Embryonic facial prominence (tissue), 1 donor: ENCODE data around the gene NECTIN1.

Source experiments
- DNase-seq: peaks from one replicate; pipeline ENCODE4 v3.0.0-alpha.2; 2016; ENCODE audit errors: extremely low spot score

Gene NECTIN1, protein sequence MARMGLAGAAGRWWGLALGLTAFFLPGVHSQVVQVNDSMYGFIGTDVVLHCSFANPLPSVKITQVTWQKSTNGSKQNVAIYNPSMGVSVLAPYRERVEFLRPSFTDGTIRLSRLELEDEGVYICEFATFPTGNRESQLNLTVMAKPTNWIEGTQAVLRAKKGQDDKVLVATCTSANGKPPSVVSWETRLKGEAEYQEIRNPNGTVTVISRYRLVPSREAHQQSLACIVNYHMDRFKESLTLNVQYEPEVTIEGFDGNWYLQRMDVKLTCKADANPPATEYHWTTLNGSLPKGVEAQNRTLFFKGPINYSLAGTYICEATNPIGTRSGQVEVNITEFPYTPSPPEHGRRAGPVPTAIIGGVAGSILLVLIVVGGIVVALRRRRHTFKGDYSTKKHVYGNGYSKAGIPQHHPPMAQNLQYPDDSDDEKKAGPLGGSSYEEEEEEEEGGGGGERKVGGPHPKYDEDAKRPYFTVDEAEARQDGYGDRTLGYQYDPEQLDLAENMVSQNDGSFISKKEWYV

GRCh38 chr11:119728651-119729580, at the start of gene NECTIN1:
TSS of gene NECTIN1 (minus strand) at chr11:119729200. CDS start at chr11:119728553, 647 bp downstream.
- peak; percentile 76 for DNase-seq

- no peak for DNase-seq
Measured at GRCh38 chr11:119778391-119779194, 49.6 kb upstream of the NECTIN1 start.

GRCh38 chr11:119777940-119778339, 48.9 kb upstream of the NECTIN1 start:
- no peak for DNase-seq

GRCh38 chr11:119776651-119777050, 47.7 kb upstream of the NECTIN1 start:
- DNase-seq, result no peak

DNA sequence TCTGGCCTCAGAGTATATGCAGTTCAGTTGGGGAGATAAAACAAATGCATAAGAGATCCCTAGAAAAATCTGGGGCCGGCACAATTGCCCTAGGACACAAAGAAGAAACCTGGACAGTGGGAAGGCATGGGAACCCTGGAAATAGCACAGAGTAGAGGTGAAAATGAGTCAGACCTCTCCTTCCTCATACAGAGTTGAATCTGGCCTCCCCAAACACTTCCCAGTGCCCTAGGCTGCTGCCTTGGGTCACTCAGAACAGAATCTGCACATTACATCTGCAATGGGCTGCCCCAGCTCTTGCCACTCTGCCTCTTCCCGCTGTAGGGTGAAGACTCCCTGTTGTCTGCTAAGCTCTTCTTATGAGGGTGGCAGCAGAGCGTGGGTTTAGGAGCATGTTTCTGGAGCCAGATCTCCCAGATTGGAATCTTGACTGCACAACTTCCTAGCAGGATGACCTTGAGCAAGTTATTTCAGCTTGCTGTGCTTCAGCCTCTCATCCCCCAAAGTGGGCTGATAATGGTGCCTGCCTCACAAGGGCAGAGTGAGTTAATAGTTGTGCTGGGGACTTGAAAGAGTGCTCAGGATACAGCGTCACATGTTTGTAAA, 47.1 kb upstream of the NECTIN1 start:
- no peak for DNase-seq

- no peak for DNase-seq
Measured at GRCh38 chr11:119774172-119774763, 45.3 kb upstream of the NECTIN1 start.

GRCh38 chr11:119772641-119773415, 43.8 kb upstream of the NECTIN1 start:
- no peak for DNase-seq

- no peak for DNase-seq
Measured at GRCh38 chr11:119772076-119772475, 43.1 kb upstream of the NECTIN1 start.

GRCh38 chr11:119771172-119771770, 42.3 kb upstream of the NECTIN1 start:
- DNase-seq, result no peak

GRCh38 chr11:119765628-119766027, 36.6 kb upstream of the NECTIN1 start:
- no peak for DNase-seq

GRCh38 chr11:119764108-119764868, 35.3 kb upstream of the NECTIN1 start:
- DNase-seq, result no peak

DNA sequence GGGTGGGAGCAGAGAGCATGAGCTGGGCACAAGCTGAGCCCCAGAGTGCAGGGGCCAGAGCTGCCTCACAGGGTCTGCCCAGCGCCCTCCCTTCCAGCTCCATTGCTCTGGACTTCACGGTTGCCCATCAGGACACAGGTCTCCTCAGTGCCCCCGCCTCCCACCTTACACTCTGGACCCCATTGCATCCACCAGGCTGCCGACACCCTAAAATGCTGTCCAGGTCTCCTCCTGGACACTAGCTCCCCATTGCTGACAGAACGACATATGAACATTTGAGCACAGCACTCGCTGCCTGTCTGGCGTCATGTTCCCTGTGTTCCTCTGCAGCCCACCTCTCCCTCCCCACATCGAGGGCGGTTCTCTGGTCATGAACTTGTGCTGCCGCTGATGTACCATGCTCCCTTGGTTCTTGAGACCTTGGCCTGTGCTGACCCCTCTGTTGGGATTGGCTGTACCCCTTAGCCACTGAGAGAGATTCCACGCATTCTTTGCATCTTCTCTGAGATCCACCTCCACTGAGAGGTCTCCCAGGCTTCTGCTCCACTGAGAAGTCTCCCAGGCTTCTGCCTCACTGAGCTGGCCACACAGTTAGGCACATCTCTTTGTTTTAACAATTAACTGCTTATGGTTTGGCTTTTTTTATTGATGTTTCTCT, 34.2 kb upstream of the NECTIN1 start:
- no peak for DNase-seq

- no peak for DNase-seq
Measured at GRCh38 chr11:119759747-119760412, 30.9 kb upstream of the NECTIN1 start.

DNA sequence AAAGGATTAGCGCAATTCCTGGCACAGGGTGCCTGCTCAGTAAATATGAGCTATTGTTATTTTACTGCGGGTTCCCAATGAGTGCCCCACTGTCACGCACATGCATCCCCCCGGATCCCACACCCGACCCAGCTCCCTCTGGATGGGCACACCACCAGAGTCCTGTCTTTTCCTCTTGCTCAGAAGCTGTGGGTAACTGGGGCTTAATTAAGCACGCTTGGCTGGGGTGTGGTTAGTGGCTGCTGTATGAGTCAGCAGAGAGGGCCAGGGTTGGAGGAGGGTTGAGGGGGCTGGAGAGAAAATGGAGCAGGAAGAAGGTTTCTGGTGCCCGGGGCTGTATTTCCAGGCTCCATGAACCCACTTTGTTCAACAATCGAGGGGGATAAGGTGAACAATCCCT, 30.3 kb upstream of the NECTIN1 start:
- no peak for DNase-seq

DNA sequence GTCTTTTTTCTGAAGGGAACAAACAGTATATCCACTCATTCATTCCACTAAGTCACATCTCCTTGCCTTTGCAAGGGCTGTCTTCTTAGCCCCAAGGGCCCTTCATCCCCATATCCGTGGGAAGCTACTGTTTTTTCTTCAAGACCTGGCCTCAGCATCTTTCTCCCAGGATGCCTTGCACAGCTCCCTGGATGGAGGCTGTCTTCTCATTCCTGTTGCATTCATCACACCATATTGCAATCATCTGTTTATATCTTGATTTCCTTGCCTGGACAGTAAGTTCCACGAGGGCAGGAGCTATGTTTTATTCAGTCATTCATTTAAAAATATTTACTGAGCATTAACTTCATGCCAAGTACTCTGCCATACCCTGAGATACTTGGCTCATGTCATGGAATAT, 29.3 kb upstream of the NECTIN1 start:
- DNase-seq, result no peak

DNA sequence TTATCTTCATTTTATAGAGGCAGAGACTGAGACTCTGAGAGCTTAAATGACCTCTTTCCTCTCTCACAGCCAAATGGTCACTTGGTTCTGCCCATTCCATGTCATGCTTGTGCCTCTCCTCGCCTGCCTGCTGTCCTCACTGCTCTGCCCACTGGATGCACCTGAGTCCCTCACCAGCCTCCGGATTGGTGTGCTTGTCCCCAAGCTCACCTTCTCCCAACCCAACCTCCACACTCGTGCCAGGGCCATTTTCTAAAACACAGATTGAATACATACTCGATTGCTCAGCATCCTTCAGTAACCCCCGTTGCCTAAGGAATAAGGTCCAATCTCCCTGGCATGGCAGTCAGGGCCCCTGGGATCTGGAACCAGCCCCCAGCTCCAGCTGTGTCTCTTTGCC, 28.4 kb upstream of the NECTIN1 start:
- no peak for DNase-seq

DNA sequence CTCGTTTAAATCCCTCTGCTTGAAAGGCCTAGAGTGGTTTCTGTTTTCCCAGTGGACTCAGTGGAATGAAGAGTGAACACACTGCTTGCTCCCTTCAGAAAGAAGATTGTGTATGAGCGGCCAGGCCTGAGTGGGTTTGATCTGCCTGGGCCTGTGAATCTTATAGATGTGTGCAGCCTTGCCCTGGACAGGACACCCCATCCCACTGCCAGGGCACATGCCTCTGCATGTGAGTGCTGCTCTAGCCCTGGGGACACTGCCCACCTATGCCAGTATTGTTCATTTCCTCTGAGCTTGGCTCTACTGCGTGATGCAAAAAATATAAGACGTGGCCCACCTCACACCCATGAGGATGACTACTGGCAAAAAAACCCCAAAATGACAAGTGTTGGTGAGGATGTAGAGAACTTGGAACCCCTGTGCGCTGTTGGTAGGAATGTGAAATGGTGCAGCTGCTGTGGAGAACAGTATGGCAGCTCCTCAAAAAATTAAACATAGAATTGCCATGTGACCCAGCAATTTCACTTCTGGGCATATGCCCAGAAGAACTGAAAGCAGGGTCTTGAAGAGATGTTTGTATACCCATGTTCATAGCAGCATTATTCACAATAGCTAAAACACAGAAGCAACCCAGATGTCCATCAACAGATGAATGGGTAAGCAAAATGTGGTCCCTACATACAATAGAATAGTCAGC, 27.3 kb upstream of the NECTIN1 start:
- no peak for DNase-seq
